Mesendoderm (in vitro differentiated cells): ENCODE measurements around the gene TSPEAR.

ENCODE experiments used
- DNase-seq: peaks from one replicate; pipeline ENCODE4 v3.0.0; 2013
- H2AK5ac ChIP-seq: 2 replicates; pipeline ENCODE4 v1.6.1; 2013; ENCODE audit warnings: low read length, inconsistent platforms
- H2BK120ac ChIP-seq: 2 replicates; pipeline ENCODE4 v1.6.1; 2013; ENCODE audit warnings: low read depth, mild to moderate bottlenecking, low read length, moderate library complexity, mixed read lengths
- H2BK15ac ChIP-seq: replicated peaks from 2 replicates; pipeline ENCODE4 v1.6.1; 2013; ENCODE audit warnings: low read depth, mild to moderate bottlenecking, moderate library complexity
- H2BK5ac ChIP-seq: 2 replicates; pipeline ENCODE4 v1.6.1; 2013; ENCODE audit warnings: low read length, inconsistent platforms
- H3K18ac ChIP-seq: 2 replicates; pipeline ENCODE4 v1.6.1; 2013; ENCODE audit warnings: mild to moderate bottlenecking, low read length, mixed read lengths
- H3K23ac ChIP-seq: one replicate; pipeline ENCODE4 v1.6.1; 2013; ENCODE audit warnings: low read length
- H3K27ac ChIP-seq: 2 replicates; pipeline ENCODE4 v1.5.1; 2013; ENCODE audit warnings: low read depth, mild to moderate bottlenecking, inconsistent platforms, low read length, moderate library complexity
- H3K27me3 ChIP-seq: 2 replicates; pipeline ENCODE4 v1.6.1; 2013; ENCODE audit warnings: low read length, control low read depth, mild to moderate bottlenecking, inconsistent platforms; ENCODE audit not compliant: insufficient read depth, poor library complexity
- H3K36me3 ChIP-seq: 2 replicates; pipeline ENCODE4 v1.6.1; 2013; ENCODE audit warnings: low read length, inconsistent platforms; ENCODE audit not compliant: control insufficient read depth, insufficient read depth
- H3K4ac ChIP-seq: one replicate; pipeline ENCODE4 v1.6.1; 2013; ENCODE audit warnings: low read depth, mild to moderate bottlenecking, low read length, moderate library complexity
- H3K4me1 ChIP-seq: 2 replicates; pipeline ENCODE4 v1.6.1; 2013; ENCODE audit warnings: low read depth, low read length, inconsistent platforms; ENCODE audit not compliant: control insufficient read depth
- H3K4me2 ChIP-seq: 2 replicates; pipeline ENCODE4 v1.6.1; 2013; ENCODE audit warnings: low read length
- H3K4me3 ChIP-seq: 2 replicates; pipeline ENCODE4 v1.5.1; 2013; ENCODE audit warnings: mild to moderate bottlenecking, low read length
- H3K56ac ChIP-seq: one replicate; pipeline ENCODE4 v1.6.1; 2013; ENCODE audit warnings: low read length
- H3K79me1 ChIP-seq: 2 replicates; pipeline ENCODE4 v1.6.1; 2013; ENCODE audit warnings: low read length, inconsistent platforms
- H3K79me2 ChIP-seq: 2 replicates; pipeline ENCODE4 v1.6.1; 2013; ENCODE audit warnings: mild to moderate bottlenecking, low read length; ENCODE audit not compliant: control insufficient read depth, insufficient read depth
- H3K9ac ChIP-seq: 2 replicates; pipeline ENCODE4 v1.6.1; 2013; ENCODE audit warnings: low read length, inconsistent platforms
- H4K5ac ChIP-seq: one replicate; pipeline ENCODE4 v1.6.1; 2013; ENCODE audit warnings: low read length
- H4K8ac ChIP-seq: one replicate; pipeline ENCODE4 v1.6.1; 2013; ENCODE audit warnings: low read depth, mild to moderate bottlenecking, control low read depth, low read length, moderate library complexity
- WGBS: extraction: QIAGEN DNeasy Blood & Tissue Kit; methylation state at CpG from one replicate; pipeline ENCODE4 v1.1.7; 2013; ENCODE audit warnings: low lambda C conversion rate, missing lambda C conversion rate; ENCODE audit not compliant: insufficient coverage; ENCODE audit errors: extremely low coverage; 5-methylcytosine and 5-hydroxymethylcytosine counted together

Gene TSPEAR

DNA sequence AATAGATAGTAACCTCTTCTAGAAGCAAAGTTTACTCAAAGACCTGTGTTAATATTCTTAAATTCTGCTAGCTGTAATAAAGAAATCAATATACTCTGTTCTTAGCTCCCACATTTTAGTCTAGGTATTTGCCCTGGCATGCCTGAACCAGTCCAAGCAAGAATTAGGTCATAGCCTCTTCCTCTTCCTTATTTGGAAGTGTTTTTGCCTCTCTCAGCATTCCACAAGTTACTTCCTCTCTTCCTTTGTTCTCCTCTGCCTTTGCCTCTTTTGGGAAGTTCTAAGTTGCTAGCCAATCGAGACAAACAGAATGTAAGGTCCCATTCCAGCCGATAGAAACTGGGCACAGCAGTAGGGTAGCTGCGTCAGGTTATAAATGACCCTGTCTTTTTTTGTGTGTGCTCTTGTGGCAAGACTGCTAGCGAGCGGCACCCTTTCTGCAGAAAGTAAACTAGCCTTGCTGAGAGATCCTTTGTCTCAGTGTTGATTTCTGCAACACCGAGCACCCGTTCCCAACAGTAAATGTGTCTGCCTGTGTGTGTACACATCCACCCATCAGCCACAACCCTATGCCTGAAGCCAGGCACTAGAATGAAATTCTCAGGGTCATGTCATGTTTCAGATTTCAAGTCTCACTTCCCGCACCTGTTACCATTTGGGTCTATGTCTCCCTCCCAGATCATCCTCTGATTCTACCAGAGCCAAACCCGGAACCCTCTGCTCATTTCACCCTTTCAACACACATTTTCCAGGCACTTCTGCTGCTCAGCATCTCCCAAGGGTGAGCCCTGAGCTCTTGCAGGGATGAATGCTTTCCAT lies 218.6 kb downstream of the TSPEAR start:
- Histone ChIP-seq H3K18ac (no peak overlapping the region), H4K8ac (no peak overlapping the region), H3K9ac (no peak overlapping the region), H3K56ac (no peak overlapping the region), H2AK5ac (no peak overlapping the region), H3K4me1 (peaks cover 4% of the 10 kb centered on the region), H2BK15ac (no peak overlapping the region), H3K4me3 (no peak overlapping the region), H3K79me1 (peaks cover 8% of the 10 kb centered on the region), H2BK120ac (no peak overlapping the region), H2BK5ac (no peak overlapping the region), H3K36me3 (peaks cover 3% of the 10 kb centered on the region), H3K4me2 (no peak overlapping the region), H3K27me3 (no peaks in the 10 kb centered on the region), H3K23ac (no peak overlapping the region), H3K79me2 (peaks cover 6% of the 10 kb centered on the region), H3K4ac (no peak overlapping the region), H4K5ac (no peak overlapping the region), H3K27ac (no peak overlapping the region)
- DNase-seq = no peak
- no CpG with 5 or more reads among the region's 9 CpGs for WGBS

DNA sequence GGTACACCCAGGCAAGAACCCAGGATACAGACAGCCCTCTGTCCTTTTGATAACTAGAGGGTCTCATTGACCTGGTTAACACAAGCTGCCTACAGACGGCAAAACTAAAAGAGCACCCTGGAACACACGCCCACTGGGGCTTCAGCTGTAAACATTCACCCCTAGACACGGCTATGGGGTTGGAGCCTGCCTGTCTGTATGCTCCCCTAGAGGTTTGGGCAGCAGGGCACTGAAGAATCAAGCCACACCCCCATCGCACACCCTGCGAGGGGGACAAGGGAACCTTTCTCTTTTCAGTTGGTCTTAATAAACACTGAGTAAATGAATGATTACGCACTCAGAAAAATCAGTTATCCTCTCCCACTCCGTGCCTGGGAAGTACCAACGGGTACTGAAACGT lies 220.6 kb downstream of the TSPEAR start:
- Histone ChIP-seq H3K79me2 (peaks cover 6% of the 10 kb centered on the region), H3K4me3 (no peak overlapping the region), H4K8ac (no peak overlapping the region), H3K18ac (no peak overlapping the region), H3K9ac (no peak overlapping the region), H3K4me1 (no peaks in the 10 kb centered on the region), H3K23ac (no peak overlapping the region), H3K4ac (no peak overlapping the region), H4K5ac (no peak overlapping the region), H2AK5ac (no peak overlapping the region), H2BK120ac (no peak overlapping the region), H3K79me1 (peaks cover 8% of the 10 kb centered on the region), H3K4me2 (no peak overlapping the region), H3K36me3 (peaks cover 3% of the 10 kb centered on the region), H3K27me3 (no peaks in the 10 kb centered on the region), H2BK5ac (no peak overlapping the region), H3K27ac (no peak overlapping the region), H2BK15ac (no peak overlapping the region), H3K56ac (no peak overlapping the region)
- no CpG with 5 or more reads among the region's 9 CpGs for WGBS
- DNase-seq = no peak

DNA sequence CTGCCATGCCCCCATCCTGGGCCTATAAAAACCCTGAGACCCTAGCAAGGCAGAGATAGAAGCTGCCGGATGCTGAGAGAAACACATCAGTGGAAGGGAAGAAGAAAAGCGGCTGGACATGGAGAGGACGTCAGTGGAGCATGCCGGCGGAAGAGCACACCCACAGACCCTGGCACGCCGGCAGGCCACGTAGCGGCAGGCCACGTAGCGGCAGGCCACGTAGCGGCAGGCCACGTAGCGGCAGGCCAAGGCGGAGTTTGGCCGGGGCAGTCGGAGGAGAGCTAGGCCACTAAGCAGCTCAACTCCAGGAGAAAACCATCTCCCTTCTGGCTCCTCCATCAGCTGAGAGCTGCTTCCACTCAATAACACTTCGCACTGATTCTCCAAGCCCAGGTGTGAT lies 221.0 kb downstream of the TSPEAR start:
- Histone ChIP-seq H3K27me3 (no peaks in the 10 kb centered on the region), H3K36me3 (peaks cover 3% of the 10 kb centered on the region), H2BK15ac (no peak overlapping the region), H2BK5ac (no peak overlapping the region), H4K5ac (no peak overlapping the region), H3K79me2 (peaks cover 6% of the 10 kb centered on the region), H2AK5ac (no peak overlapping the region), H3K9ac (no peak overlapping the region), H3K18ac (no peak overlapping the region), H3K56ac (no peak overlapping the region), H3K4me2 (no peak overlapping the region), H3K4me1 (no peaks in the 10 kb centered on the region), H3K23ac (no peak overlapping the region), H3K4me3 (no peak overlapping the region), H4K8ac (no peak overlapping the region), H3K4ac (no peak overlapping the region), H3K27ac (no peak overlapping the region), H3K79me1 (peaks cover 8% of the 10 kb centered on the region), H2BK120ac (no peak overlapping the region)
- DNase-seq = no peak
- WGBS = no CpG with 5 or more reads among the region's 19 CpGs

DNA sequence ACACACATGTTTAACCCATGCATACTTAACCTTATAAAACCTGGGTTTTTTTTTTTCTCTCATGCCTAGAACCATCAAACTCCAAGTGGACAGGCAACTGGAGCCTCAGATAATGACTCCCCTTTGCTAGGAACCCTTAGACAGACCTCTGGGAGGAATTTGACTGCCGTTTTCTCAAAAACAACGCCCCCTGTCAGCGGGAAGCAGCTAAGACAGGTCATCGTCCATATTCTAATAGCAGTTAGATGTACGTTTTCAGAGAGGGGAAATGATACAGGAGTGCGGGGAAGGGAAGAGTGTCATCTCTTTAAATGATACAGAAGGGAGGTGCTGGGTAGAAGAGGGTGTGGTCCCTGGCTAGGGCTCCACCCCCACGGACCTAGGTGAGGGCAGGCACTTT lies 221.4 kb downstream of the TSPEAR start:
- Histone ChIP-seq H3K4me3 (no peak overlapping the region), H3K4me1 (no peaks in the 10 kb centered on the region), H2AK5ac (no peak overlapping the region), H2BK5ac (no peak overlapping the region), H4K8ac (no peak overlapping the region), H3K27me3 (no peaks in the 10 kb centered on the region), H3K79me1 (peaks cover 8% of the 10 kb centered on the region), H3K27ac (no peak overlapping the region), H2BK120ac (no peak overlapping the region), H3K18ac (no peak overlapping the region), H3K9ac (no peak overlapping the region), H4K5ac (no peak overlapping the region), H3K56ac (no peak overlapping the region), H3K4me2 (no peak overlapping the region), H3K79me2 (peaks cover 6% of the 10 kb centered on the region), H3K23ac (no peak overlapping the region), H2BK15ac (no peak overlapping the region), H3K36me3 (peaks cover 3% of the 10 kb centered on the region), H3K4ac (no peak overlapping the region)
- DNase-seq = peak; percentile 36
- WGBS = no CpG with 5 or more reads among the region's 7 CpGs

DNA sequence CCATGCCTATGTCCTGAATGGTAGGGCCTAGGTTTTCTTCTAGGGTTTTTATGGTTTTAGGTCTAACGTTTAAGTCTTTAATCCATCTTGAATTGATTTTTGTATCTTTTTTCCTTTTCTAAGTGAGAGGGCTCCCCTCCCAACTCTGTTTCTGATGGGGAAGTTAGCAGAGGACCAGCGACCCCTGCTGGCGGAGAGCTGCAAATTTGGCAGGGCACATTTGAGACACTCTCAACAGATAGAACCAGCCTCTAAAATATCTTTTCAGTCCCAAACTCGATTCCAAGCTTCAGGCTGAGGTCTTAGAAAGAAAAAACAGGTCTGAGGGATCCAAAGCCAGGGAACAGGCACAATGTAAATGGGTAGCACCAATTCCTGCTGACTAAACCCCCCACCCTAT lies 223.5 kb downstream of the TSPEAR start:
- Histone ChIP-seq H3K4me3 (no peak overlapping the region), H3K4ac (no peak overlapping the region), H3K9ac (peak overlapping the region; percentile 27), H3K27me3 (no peaks in the 10 kb centered on the region), H3K23ac (no peak overlapping the region), H4K5ac (no peak overlapping the region), H2BK15ac (no peak overlapping the region), H3K79me2 (peaks cover 6% of the 10 kb centered on the region), H2AK5ac (no peak overlapping the region), H3K4me1 (no peaks in the 10 kb centered on the region), H3K36me3 (peaks cover 3% of the 10 kb centered on the region), H3K4me2 (no peak overlapping the region), H2BK5ac (no peak overlapping the region), H3K27ac (no peak overlapping the region), H3K79me1 (peaks cover 8% of the 10 kb centered on the region), H3K56ac (no peak overlapping the region), H3K18ac (no peak overlapping the region), H4K8ac (no peak overlapping the region), H2BK120ac (no peak overlapping the region)
- peak; percentile 72 for DNase-seq
- WGBS = no CpG with 5 or more reads among the region's 4 CpGs

DNA sequence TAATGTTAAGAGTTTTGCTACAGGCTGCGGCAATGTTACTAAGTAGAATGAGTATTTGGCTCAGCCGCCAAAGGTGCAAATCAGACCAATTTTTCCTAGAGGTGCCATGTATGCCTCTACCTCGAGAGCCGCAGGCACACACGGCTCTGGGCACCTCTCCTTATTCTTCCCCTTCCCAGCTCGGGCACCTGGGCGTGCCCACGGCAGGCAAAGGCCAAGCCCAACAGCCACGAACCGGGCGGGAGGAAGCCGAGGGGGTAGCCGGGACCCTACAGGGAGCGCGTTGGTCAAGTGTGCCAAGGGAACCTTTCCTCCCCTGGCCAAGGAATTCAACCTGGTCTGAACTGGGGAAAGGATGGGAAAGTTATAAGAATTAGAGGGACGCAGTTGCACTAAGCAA lies 225.1 kb downstream of the TSPEAR start:
- Histone ChIP-seq H2BK5ac (no peak overlapping the region), H2BK120ac (no peak overlapping the region), H3K4ac (no peak overlapping the region), H3K23ac (no peak overlapping the region), H3K27me3 (no peaks in the 10 kb centered on the region), H3K18ac (no peak overlapping the region), H3K4me2 (peak overlapping the region; percentile 28), H3K79me1 (peaks cover 5% of the 10 kb centered on the region), H2AK5ac (no peak overlapping the region), H3K27ac (no peak overlapping the region), H3K9ac (peak overlapping the region; percentile 57), H3K4me3 (peak overlapping the region; percentile 58), H3K56ac (peak overlapping the region; percentile 90), H3K79me2 (peaks cover 6% of the 10 kb centered on the region), H4K8ac (no peak overlapping the region), H3K4me1 (no peaks in the 10 kb centered on the region), H4K5ac (no peak overlapping the region), H2BK15ac (no peak overlapping the region), H3K36me3 (no peaks in the 10 kb centered on the region)
- no peak for DNase-seq
- no CpG with 5 or more reads among the region's 16 CpGs for WGBS
